Right lobe of liver (tissue), 6 donors: ENCODE data around the gene ZNF322. TPM values are rescaled to one million over a fixed set of nuclear protein-coding genes. Genes with fewer than 3 reads are reported as not detected.

ENCODE experiments used
- ATAC-seq, 4 donors: fragments of 200-7000 bp; cut with Tn5 transposase; one replicate each; pipeline ENCODE4 v1.9.1; 2020; ENCODE audit warnings: mild to moderate bottlenecking in 4 of 4, moderate library complexity in 4 of 4
- DNase-seq, 3 donors: peaks; one replicate each; pipeline ENCODE4 v3.0.0-alpha.2; 2020
- H3K27ac ChIP-seq, 3 donors: fragments of 200-600 bp; one replicate each; pipeline ENCODE4 v1.8.0; 2022
- H3K27me3 ChIP-seq, 2 donors: fragments of 200-600 bp; one replicate each; pipeline ENCODE4 v1.8.0; 2022
- H3K36me3 ChIP-seq, 4 donors: fragments of 200-600 bp; sonication (generic) in 1 of 4; one replicate each; pipeline versions ENCODE4 v1.5.1 to v1.8.0; 2017 to 2022; ENCODE audit warnings: control low read depth in 1 of 4
- H3K4me1 ChIP-seq, 4 donors: fragments of 200-600 bp; sonication (generic) in 1 of 4; one replicate each; pipeline versions ENCODE4 v1.5.1 to v1.8.0; 2017 to 2022; ENCODE audit warnings: control low read depth in 1 of 4
- H3K4me3 ChIP-seq, 3 donors: fragments of 200-600 bp; one replicate each; pipeline ENCODE4 v1.8.0; 2022
- H3K9me3 ChIP-seq, 4 donors: fragments of 200-600 bp; sonication (generic) in 1 of 4; one replicate each; pipeline versions ENCODE4 v1.5.1 to v1.8.0; 2017 to 2022; ENCODE audit warnings: control low read depth in 1 of 4
- POLR2A ChIP-seq: fragments of 450-650 bp; IDR thresholded peaks from one replicate; pipeline ENCODE4 v1.6.1; 2017; ENCODE audit warnings: antibody characterized with exemption, mild to moderate bottlenecking
- WGBS: methylation state at CpG from one replicate; pipeline ENCODE4 v1.1.6; 2018; ENCODE audit warnings: low coverage, low lambda C conversion rate; ENCODE audit not compliant: insufficient coverage; ENCODE audit errors: missing lambda C conversion rate; 5-methylcytosine and 5-hydroxymethylcytosine counted together
- intact Hi-C, 2 donors: fragments of 100-400 bp; cut with DNase I; formaldehyde crosslinking; loops; one replicate each; pipeline versions ENCODE4 v1.11.2 to v1.14.1; 2022
- total RNA-seq, 6 experiments: library from RNA; depleted of rRNA in 2 of 6; stranded (reverse); fragments of >200 nt in 2 of 6; fragmentation: NEBNext Ultra II Directional in 3 of 6; extraction: Animal tissue kit (Norgen Biotek cat#: 25700) in 3 of 6; gene quantifications; one replicate each; pipeline versions ENCODE4 v1.1.0 to v1.2.4, GENCODE V29; 2016 to 2023
- TF ChIP-seq, protein P1 (sequence below), 4 donors: fragments of 200-600 bp in 3 of 4; fragments of 450-650 bp in 1 of 4; IDR thresholded peaks; one replicate each; pipeline versions ENCODE4 v1.5.1 to v1.8.0; 2016 to 2022; ENCODE audit warnings: antibody characterized with exemption in 4 of 4, mild to moderate bottlenecking in 2 of 4
- donor health status: DM: no; HTN: yes; CAD: no.
- donor health status: DM: no; HTN: no; CAD: no.
- donor health status: DM: no; HTN: no; CAD: no.
- donor health status: DM: no; HTN: yes; CAD: no.
- donor health status: DM: no; HTN: yes; CAD: no.

ZNF322 gene
- total RNA-seq, 6 experiments from 2014 or later: 2.9 to 10.3 (median 8.6) TPM

DNA sequence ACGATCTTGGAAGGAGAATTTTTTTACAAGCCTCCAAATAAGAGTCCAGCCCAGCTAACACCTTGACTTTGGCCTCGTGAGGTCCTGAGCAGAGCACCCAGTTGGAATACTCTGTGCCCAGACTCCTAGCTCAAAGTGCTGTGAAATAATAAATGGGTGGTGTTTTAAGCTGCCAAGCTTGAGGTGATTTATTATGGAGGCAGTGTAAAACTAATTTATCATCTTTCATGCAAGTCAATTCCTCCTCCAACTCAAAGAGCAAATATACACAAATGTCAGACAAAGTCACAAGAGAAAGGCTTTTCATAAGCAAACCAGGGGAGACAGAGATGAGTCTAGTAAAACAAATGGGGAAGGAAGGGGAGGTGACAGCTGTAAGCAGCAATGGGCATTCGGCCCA, 50.1 kb downstream of the ZNF322 start:
- H3K4me1 ChIP-seq: peaks cover 0 to 9% (median 0%) of the 10 kb centered on the region in 4 donors
- 49% methylated on average over 3 of the region's 3 CpGs for whole genome bisulfite sequencing
- no peaks in the 10 kb centered on the region for H3K36me3 ChIP-seq
- no peaks in the 10 kb centered on the region for H3K27me3 ChIP-seq
- no peak overlapping the region for H3K27ac ChIP-seq
- no peak for ATAC-seq
- intact Hi-C loops: no loop called here
- no peak for DNase-seq
- H3K9me3 ChIP-seq: no peaks in the 10 kb centered on the region
- TF ChIP-seq, protein P1, sequence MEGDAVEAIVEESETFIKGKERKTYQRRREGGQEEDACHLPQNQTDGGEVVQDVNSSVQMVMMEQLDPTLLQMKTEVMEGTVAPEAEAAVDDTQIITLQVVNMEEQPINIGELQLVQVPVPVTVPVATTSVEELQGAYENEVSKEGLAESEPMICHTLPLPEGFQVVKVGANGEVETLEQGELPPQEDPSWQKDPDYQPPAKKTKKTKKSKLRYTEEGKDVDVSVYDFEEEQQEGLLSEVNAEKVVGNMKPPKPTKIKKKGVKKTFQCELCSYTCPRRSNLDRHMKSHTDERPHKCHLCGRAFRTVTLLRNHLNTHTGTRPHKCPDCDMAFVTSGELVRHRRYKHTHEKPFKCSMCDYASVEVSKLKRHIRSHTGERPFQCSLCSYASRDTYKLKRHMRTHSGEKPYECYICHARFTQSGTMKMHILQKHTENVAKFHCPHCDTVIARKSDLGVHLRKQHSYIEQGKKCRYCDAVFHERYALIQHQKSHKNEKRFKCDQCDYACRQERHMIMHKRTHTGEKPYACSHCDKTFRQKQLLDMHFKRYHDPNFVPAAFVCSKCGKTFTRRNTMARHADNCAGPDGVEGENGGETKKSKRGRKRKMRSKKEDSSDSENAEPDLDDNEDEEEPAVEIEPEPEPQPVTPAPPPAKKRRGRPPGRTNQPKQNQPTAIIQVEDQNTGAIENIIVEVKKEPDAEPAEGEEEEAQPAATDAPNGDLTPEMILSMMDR (IDR thresholded peaks at IDR 0.05): no peak
- no peak for TF ChIP-seq POLR2A
- H3K4me3 ChIP-seq: no peak overlapping the region

DNA sequence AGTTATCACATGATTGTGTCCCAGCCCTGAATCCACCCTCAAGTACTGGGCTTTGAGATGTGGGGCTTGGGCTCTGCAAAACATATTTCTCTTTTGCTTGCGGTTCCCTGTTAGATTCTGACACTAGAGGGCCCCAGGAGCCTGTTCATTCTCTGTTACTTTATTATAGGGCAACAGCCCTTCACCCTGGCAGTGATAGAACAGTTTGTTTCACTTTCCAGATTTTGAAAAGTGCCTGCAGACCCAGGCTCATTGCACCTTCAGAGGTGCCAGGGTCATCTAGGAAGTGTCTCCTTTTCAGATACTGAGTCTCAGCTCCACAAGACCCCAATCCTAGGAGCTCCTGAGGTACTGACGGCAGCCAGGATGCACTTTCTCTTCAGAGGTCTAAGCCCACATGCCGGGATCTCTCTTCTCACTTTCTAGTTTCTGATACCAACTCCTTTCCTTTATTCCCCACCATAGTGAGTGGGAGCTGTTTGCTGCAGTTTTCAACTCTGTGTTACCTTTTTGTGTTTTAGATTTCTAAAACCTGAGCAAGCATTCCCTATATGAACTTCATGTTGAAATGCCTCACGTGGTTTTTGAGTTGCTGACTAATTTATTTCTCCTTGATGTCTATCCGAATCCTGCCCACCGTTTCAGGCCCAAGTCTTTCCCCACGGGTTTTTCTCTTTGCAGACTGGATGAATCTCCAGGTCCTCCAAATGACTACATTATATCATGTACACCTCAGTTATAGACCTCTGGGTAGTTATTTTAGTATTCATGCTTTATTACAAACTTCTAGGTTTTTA, 51.9 kb downstream of the ZNF322 start:
- no peaks in the 10 kb centered on the region for H3K4me1 ChIP-seq
- H3K27ac ChIP-seq: no peak overlapping the region
- 27% methylated on average over 7 of the region's 7 CpGs for WGBS
- peak overlapping the region; percentile 17 to 41 (median 25) for H3K4me3 ChIP-seq
- no peaks in the 10 kb centered on the region for H3K27me3 ChIP-seq
- H3K9me3 ChIP-seq: no peaks in the 10 kb centered on the region
- intact Hi-C loops: no loop called here
- no peak for TF ChIP-seq POLR2A
- TF ChIP-seq, protein P1 (IDR thresholded peaks at IDR 0.05): peak; percentile 72 to 85 (median 78)
- no peak for DNase-seq
- H3K36me3 ChIP-seq: no peaks in the 10 kb centered on the region
- peak; percentile 95 to 99 (median 98) for ATAC-seq

DNA sequence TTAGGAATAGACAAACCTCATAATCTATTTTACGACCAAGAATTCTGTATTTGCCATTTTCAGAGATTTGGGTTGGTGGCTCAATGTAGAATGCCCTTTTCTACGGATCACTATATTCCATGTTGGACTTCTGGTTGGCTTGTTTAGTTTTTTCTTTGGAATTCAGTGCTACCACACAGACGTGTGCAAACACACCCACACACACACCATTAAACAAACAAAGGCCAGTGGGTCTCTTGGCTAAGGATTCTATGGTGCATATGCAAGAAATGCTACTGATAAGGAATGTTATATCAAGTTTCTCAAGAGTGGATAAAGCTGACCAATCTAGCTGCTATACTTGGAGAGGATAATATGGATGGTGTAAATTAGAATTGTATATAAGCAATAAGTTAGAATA, 54.7 kb downstream of the ZNF322 start:
- ATAC-seq (no peak), DNase-seq (no peak)
- Histone ChIP-seq H3K36me3 (peaks cover 0 to 1% (median 0%) of the 10 kb centered on the region in 4 donors), H3K9me3 (no peaks in the 10 kb centered on the region), H3K4me3 (no peak overlapping the region), H3K27me3 (no peaks in the 10 kb centered on the region), H3K4me1 (no peaks in the 10 kb centered on the region), H3K27ac (no peak overlapping the region)
- intact Hi-C loops: no loop called here
- 41% methylated on average over 3 of the region's 3 CpGs for WGBS
- TF ChIP-seq POLR2A: no peak
- TF ChIP-seq, protein P1 (IDR thresholded peaks at IDR 0.05): no peak

DNA sequence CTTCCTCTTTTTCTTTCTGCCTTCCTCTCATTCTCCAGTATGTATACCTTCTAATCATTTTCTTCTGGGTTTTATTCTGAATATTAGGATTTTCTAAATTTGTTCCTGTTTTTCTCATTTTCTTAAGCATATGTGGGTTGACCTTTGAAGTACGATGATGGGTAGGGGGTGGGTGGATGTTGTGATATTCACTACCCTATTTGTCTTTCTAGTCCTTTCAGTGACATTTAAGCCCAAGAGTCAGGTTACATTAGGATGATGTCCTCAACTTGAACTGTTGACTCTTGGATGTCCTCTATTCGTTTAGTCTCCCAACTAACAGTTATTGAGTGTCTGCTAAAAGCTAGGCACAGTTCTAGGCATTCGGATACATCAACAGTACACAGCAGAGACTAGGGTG, 55.5 kb downstream of the ZNF322 start:
- Histone ChIP-seq H3K36me3 (peaks cover 0 to 9% (median 3%) of the 10 kb centered on the region in 4 donors), H3K9me3 (no peaks in the 10 kb centered on the region), H3K4me1 (no peaks in the 10 kb centered on the region), H3K27me3 (no peaks in the 10 kb centered on the region), H3K4me3 (no peak overlapping the region), H3K27ac (no peak overlapping the region)
- DNase-seq: no peak
- ATAC-seq: no peak
- 36% methylated on average over 3 of the region's 3 CpGs for WGBS
- intact Hi-C loops: no loop called here
- TF ChIP-seq POLR2A: no peak
- TF ChIP-seq, protein P1 (IDR thresholded peaks at IDR 0.05): no peak
